ENCODE measurements around the gene TPRA1.
"Not testable (repeated sequence)": the region's sequence is repeated elsewhere in the genome, so short reads cannot be mapped to it uniquely, and the experiment has no call there.

TPRA1 gene

GRCh38 chr3:127616836-127617605 lies 26.5 kb upstream of the TPRA1 start:
- no peak for DNase-seq (ENCODE audit: low read depth)

GRCh38 chr3:127615631-127616305 lies 25.2 kb upstream of the TPRA1 start:
- DNase-seq (ENCODE audit: low read depth) = no peak

GRCh38 chr3:127614928-127615589 lies 24.5 kb upstream of the TPRA1 start:
- no peak for DNase-seq (ENCODE audit: low read depth)

- DNase-seq (ENCODE audit: low read depth) = no peak
These were observed 22.9 kb upstream of the TPRA1 start for GRCh38 chr3:127613406-127613805.

- no peak for DNase-seq (ENCODE audit: low read depth)
These were observed 22.4 kb upstream of the TPRA1 start for GRCh38 chr3:127612966-127613365.

GRCh38 chr3:127611251-127611650 lies 20.7 kb upstream of the TPRA1 start:
- DNase-seq (ENCODE audit: low read depth) = no peak

GRCh38 chr3:127610105-127610504 lies 19.6 kb upstream of the TPRA1 start:
- no peak for DNase-seq (ENCODE audit: low read depth)

GRCh38 chr3:127608362-127608718 lies 17.8 kb upstream of the TPRA1 start:
- DNase-seq (ENCODE audit: low read depth) = no peak

GRCh38 chr3:127607675-127608361 lies 17.3 kb upstream of the TPRA1 start:
- DNase-seq (ENCODE audit: low read depth) = no peak

GRCh38 chr3:127606981-127607595 lies 16.6 kb upstream of the TPRA1 start:
- no peak for DNase-seq (ENCODE audit: low read depth)

GRCh38 chr3:127606086-127606805 lies 15.7 kb upstream of the TPRA1 start:
- DNase-seq (ENCODE audit: low read depth) = no peak

GRCh38 chr3:127605547-127605946 lies 15.0 kb upstream of the TPRA1 start:
- DNase-seq (ENCODE audit: low read depth) = not testable (repeated sequence)

- no peak for DNase-seq (ENCODE audit: low read depth)
These were observed 14.1 kb upstream of the TPRA1 start for GRCh38 chr3:127604546-127605165.

- DNase-seq (ENCODE audit: low read depth) = no peak
These were observed 13.5 kb upstream of the TPRA1 start for GRCh38 chr3:127604035-127604434.

GRCh38 chr3:127600749-127601456 lies 10.4 kb upstream of the TPRA1 start:
- DNase-seq (ENCODE audit: low read depth) = no peak

GRCh38 chr3:127598841-127599570 lies 8.5 kb upstream of the TPRA1 start:
- DNase-seq (ENCODE audit: low read depth) = no peak

GRCh38 chr3:127597020-127597771 lies 6.7 kb upstream of the TPRA1 start:
- no peak for DNase-seq (ENCODE audit: low read depth)

- no peak for DNase-seq (ENCODE audit: low read depth)
These were observed 4.8 kb upstream of the TPRA1 start for GRCh38 chr3:127595303-127595702.

- no peak for DNase-seq (ENCODE audit: low read depth)
These were observed 2.6 kb upstream of the TPRA1 start for GRCh38 chr3:127593178-127593577.
